ENCODE results near the gene ZBTB24.

GRCh38 chr6:109465772-109466171 lies 17.2 kb downstream of the ZBTB24 start:
- TF ChIP-seq CTCF (IDR thresholded peaks at IDR 0.05) (no peak), POLR2A (IDR thresholded peaks at IDR 0.05) (no peak)

Measured in prostate gland (tissue), 2 donors.